GM15510 (cell line): ENCODE results near the gene ARPP19.

ENCODE experiments used
- POLR2A ChIP-seq: IDR thresholded peaks from 3 replicates; pipeline ENCODE4 v1.6.1; 2011; ENCODE audit warnings: borderline replicate concordance; ENCODE audit not compliant: insufficient read length; ENCODE audit errors: extremely low read depth

ARPP19 gene

GRCh38 chr15:52521682-52522081, 47.1 kb downstream of the ARPP19 start:
- no peak for TF ChIP-seq POLR2A

GRCh38 chr15:52520421-52520820, 48.4 kb downstream of the ARPP19 start:
- TF ChIP-seq POLR2A = no peak

- no peak for TF ChIP-seq POLR2A
These were observed 50.1 kb downstream of the ARPP19 start for GRCh38 chr15:52518487-52519371.

GRCh38 chr15:52517014-52517413, 51.8 kb downstream of the ARPP19 start:
- no peak for TF ChIP-seq POLR2A

GRCh38 chr15:52515343-52515742, 53.5 kb downstream of the ARPP19 start:
- TF ChIP-seq POLR2A = no peak

- TF ChIP-seq POLR2A = no peak
These were observed 54.3 kb downstream of the ARPP19 start for GRCh38 chr15:52514482-52514881.

GRCh38 chr15:52511084-52511483, 57.7 kb downstream of the ARPP19 start:
- TF ChIP-seq POLR2A = no peak

- TF ChIP-seq POLR2A = no peak
These were observed 59.2 kb downstream of the ARPP19 start for GRCh38 chr15:52509500-52510245.

GRCh38 chr15:52506549-52506948, 62.3 kb downstream of the ARPP19 start:
- TF ChIP-seq POLR2A = no peak

GRCh38 chr15:52505151-52505550, 63.7 kb downstream of the ARPP19 start:
- no peak for TF ChIP-seq POLR2A

GRCh38 chr15:52503788-52504496, 64.9 kb downstream of the ARPP19 start:
- no peak for TF ChIP-seq POLR2A

- TF ChIP-seq POLR2A = no peak
These were observed 66.2 kb downstream of the ARPP19 start for GRCh38 chr15:52502608-52503007.

- no peak for TF ChIP-seq POLR2A
These were observed 69.3 kb downstream of the ARPP19 start for GRCh38 chr15:52499506-52499905.

GRCh38 chr15:52498706-52499105, 70.1 kb downstream of the ARPP19 start:
- TF ChIP-seq POLR2A = no peak
